Effector CD8-positive, alpha-beta T cell (primary cell): ENCODE data around the gene HDAC3.

ENCODE experiments used
- DNase-seq: peaks from one replicate; lab custom pipeline; 2025; lab: John Stamatoyannopoulos, UW
- total RNA-seq, 4 experiments: gene quantifications; one replicate each; lab custom pipeline; 2026; lab: John Stamatoyannopoulos, UW

The HDAC3 gene
- 73.5 to 96.9 (median 86.3) reads per million in 4 experiments for total RNA-seq

DNA sequence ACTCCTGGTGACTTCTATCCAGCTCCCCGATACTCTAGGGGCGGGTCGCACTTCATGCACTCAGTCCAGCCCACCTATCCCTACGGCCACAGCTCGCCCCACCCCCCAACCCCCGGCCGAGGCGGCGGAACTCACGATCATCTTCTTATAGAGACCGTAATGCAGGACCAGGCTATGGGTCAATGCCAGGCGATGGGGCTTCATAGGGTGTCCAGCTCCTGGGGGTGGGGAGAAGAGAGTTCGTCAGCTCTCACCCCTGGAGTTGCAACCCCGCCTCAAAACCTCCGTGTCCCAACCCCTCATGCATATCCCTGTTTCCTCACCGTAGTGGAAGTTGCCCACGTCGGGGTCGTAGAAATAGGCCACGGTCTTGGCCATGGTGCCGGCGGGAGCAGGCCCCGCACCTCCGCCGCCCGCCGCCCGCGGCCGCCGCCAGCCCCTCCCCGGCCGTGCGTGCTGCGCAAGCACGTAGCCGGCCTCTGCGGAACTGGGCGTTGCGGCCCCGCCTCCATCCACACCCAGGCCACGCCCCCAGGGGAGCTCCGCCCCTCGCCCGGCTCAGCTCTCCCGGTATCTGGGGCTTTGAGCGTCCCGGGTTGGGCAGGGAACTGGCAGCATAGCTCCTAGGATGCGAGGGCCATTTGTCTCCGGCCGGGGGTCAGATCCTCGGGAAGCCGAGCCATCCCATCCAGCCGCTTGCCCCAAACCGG is at the start of gene HDAC3, which contains the start of gene RELL2:
HDAC3 (minus strand) TSS at position 437 of the 710 bp plus-strand sequence; CDS start at position 378, 59 bp downstream.
RELL2 (plus strand) TSS at position 585 of the 710 bp plus-strand sequence. CDS start 1,229 bp downstream, outside the sequence.
- peak; percentile 87 for DNase-seq

DNA sequence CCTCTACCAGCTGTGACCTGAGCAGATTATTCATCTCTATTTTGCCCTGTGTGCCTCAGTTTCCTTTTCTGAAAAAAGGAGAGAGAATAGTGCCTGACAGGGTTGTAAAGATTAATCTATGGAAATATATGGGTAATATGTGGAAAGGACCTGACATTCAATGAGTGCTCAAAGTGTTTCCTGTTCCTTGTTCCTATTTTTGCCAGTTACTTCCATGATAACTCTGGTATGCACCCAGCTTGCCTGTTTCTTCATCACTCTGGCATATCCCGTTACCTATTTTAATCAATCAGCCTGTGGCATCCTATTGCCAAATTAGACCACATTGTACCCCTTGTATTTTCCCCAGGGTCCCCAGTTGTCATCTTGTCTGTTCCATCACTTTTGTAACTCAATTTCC is 48.9 kb upstream of the HDAC3 start:
- DNase-seq: no peak

DNA sequence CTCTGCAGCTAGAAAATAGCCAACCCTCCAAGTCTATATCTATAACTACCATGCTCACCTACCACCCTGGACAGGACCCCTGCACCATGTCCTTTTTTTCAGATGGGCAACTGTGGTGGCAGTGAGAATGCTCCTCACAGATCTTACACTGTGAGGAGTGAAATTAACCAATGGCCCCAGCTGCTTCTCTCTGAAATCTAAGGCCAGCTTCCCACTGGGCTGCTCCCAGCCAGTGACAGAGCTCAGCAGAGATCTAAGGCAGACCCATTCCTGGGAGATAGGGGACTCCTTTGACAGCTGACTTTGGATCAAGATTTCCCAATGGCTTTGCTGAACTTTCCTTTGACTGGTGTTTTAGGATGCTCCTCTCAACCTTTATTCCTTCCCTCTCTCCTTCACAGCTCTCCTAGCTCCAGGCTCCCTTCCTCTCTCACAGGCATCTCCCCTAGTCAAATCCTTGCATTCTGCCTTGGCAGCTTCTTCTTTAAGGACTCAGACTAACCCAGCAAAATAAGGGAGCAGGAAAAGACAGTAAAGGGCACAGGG is 47.0 kb upstream of the HDAC3 start:
- DNase-seq: no peak

DNA sequence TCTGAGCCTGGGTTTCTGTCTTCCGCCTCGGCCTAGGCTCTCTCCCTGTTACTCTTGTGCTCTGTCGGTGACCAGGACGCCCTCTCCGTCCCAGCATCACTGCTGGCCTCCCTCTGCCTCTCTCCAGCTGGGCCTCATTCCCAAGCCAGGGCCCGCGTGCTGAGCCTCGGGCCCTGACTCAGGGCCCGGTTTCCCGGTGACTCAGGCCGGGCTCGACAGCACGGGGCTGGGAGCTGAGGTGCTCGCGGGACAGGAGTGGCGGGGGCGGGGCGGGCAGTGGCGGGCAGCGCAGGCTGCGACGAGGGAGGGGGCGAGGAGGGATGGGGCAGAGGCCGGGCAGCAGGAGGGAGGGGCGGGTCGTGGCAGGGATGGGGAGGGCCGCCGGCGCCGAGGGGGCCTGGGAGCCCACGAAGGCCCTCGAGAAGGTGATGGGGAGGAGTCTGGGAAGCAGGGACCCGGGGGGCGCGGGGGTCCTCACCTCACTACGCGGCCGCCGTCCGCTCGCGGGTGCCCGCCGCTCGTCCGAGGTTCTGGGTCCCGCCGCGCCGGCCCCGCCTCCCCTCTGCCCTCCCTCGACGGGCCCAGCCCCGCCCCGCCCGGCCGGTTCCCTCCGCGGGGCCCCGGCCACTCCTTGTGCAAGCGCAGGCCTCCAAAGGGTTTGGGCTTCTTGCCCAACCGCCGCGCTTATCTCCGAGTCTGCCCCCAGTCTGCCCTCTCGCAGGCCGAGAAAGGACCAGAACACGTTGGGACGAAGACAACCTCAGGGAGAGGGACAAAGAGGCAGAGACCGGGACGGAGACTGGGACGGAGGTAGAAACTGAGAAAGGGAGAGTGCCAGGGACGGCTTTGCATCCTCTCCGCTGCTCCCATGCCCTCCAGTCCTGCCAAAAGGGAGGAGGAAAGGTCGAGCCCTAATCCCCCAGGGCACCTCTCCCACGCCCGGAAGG is 45.3 kb upstream of the HDAC3 start, which contains the start of gene ARAP3:
ARAP3 (minus strand) TSS at position 536 of the 947 bp plus-strand sequence. CDS start 1,744 bp downstream, outside the sequence.
- peak; percentile 10 for DNase-seq

DNA sequence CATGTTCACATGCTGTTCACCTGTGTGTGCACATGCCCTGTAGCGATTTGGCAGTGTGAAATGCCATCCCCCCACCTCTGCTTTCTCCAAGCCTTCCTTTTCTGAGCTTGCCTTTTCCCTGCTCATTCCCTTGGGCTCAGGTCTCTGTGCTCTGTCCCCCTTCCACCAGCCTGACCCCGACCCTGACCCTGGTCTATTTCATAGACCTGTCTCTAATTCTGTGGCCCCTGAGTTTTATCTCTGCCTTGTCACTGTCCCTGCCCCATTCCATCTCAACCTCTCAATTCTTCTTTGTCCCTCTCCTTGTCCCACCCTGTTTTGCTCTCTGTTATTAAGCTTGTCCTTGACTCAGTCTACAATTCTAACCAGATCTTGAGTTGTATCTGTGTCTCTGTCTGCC is 44.6 kb upstream of the HDAC3 start:
- DNase-seq: no peak

DNA sequence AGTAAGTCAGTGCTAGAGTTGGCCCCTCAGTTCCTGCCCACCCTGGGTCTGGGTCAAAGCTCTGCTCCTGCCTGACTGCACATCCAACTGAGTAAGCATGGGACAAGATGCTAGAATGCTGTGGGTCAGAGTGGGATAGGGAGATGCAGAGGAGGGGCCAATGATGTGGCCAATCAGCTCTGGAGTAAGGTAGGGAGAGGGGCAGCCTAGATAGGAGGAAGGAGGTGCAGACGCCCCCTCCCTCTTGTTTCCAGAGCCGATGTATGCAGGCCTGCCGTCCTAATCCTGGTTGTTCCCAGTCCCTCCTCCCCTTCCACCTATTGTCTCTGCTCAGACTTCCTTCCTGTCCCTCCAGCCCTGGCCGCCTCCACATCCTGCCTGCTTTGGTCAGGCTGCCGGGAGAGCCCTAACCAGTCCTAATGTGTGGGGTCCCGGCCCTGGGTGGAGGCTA is 44.1 kb upstream of the HDAC3 start:
- DNase-seq: no peak

DNA sequence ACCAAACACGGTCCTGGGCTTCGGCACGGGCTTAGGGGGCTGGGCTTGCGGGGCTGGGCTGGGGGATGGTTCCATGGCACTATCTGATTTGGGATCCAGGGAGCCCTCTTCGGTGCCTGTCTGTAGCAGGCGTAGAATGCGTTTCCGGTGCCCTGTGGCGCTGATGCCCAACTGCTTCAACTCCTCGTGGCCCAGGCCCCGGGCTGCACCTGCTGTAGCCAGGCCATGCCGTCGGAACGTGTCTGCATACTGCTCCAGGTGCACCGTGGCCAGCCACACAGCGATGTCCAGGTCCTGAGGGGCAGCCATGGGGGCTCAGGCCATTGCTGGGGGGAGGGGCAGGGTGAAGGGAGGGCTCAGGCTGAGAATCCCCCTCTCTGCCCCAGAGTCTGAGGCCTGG is 43.5 kb upstream of the HDAC3 start:
- no peak for DNase-seq

DNA sequence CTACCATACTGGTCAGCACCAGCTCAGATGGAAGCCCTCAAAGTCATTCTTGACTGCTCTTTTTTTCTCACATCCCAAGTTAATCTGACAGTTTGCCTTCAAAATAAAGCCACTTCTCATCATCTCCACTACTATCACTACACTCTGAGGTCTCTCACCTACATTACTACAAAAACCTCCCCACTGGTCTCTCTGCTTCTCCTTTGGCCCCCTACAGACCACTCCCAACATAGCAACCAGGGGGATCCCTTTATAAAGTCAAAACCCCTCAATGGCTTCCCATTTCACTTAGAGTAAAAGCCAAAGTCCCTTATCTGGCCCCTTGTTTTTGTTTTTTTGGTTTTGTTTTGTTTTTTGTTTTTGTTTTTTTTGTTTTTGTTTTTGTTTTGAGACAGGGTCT is 40.8 kb upstream of the HDAC3 start:
- no peak for DNase-seq

DNA sequence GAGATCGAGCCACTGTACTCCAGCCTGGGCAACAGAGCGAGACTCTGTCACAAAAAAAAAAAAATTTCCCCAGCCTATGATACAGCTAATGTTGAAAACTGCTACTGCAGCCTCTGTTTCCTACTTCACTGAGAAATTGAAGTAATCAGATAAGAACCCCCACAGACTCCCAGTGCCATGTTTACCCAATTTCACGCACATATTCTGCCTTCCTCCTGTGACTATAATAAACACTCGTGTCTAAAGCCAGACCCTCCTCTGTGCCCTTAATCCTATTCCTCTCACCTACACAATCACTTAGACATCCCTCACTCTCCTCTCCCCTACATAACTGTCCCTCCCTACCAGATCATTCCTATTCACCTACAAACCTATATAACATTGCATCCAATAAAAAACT is 39.0 kb upstream of the HDAC3 start:
- no peak for DNase-seq

DNA sequence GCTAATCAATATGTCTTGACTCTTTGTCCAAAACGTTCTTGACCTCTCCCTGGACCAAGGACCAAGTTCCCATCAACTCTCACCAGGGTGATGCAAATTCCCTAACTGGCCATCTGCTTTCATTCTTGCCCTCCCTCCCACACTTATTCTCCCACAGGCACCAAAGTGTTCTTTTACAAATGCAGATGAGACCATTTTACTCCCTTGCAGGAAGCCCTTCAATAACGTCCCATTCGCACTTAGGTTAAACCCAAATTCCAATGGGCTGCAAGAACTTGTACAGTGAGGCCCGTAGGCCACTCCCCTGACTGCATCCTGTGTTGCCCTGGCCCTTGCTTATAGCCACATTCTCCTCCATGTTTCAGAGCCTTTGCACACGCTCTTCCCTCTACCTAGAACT is 38.1 kb upstream of the HDAC3 start:
- no peak for DNase-seq

DNA sequence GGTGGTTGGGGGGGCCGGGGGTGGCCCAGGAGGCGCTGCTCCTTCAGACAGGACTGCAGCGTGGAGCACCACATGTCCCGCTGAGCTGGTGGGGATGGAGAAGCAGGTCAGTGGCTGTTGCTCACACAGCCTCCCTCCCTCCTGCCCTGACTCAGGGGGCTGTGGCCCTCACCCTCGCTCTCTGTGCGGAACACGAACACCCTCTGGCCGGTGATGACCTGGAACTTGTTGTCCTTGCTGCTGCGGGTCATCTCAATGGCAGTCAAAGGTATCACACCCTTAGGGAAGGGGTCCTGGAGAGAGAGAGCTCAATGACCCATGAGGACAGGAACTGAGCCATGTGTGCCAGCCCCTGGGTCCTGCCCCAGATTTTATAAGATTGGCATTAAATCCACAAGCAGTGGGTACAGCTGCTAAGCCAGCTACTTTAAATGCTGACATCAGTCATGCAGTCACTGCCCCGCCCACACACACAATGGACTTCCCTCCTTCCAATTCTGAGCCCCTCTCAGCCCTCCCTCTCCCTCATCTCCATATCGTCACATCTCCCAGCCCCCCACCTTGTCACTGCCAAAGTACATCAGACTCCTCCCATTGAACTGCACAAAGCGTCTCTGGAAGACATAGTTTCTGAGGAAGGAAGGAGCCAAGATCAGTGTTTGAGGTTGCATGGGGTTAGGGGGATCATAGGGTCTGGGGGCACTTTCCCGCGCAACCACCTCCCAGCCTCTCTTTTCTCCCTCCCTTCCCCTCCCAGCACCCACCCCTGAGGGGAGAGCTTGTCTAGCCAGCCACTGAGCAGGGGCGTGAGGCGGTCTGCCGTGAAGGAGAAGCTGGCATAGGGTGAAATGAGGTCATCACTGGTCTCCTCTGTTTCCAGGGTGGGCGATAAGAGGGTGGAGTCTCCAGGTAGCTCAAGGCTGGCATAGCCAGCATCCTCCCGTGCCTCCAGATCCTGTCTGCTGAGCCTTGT is 36.5 kb upstream of the HDAC3 start:
- no peak for DNase-seq

DNA sequence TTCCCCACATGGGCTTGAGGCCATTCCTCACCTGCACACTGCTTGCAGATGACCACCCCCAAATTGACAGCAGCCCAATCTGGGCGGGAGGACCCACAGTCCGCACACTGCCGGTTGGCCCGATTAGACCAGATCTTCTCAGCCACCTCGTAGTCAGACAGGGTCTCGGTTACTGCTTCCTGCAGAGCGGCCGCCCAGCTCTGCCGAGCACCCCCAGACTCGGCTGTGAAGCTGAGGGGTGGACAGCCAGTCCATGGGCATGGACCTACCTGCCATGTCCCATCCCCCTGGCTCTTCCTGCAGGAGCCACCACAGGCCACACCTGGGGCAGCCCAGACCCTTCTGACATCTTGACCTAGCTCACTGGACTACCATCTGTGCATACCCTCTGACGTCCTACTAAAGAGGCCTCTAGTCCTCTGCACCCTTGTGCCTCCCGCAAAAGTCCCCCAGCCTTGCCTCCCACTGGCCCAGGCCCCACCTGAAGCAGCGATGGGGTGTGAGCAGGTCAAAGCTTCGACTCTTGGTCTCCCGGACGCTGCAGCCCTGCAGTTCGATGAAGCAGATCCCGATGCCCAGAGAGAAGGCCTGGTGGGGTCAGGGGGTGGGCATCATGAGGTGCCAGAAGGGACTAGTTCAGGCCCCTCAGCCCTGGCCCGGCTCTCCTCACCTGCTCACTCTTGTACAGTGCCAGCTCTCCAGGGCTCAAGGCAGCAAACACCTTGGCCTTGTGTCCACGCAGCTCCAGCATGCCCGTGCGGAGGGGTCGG is 35.6 kb upstream of the HDAC3 start:
- DNase-seq: no peak

DNA sequence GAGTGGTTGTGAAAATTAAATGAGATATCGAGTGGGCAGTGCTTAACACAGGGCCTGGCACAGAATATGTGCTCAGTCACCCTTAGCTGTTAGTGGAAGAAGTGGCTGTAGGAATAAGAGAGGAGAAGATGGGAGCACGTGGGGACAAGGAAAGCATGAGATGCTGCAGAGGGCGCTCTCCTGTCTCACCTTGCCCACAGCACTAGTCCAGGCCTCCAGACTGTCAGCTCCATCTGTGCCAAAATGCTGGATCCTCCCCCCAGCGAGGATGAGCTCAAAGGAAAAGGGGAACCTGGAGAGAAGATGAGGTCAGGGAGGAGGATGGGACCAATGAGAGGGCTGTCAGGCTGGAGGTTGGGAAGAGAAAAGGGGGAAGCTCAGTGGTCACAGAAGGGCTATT is 32.9 kb upstream of the HDAC3 start:
- DNase-seq: no peak

DNA sequence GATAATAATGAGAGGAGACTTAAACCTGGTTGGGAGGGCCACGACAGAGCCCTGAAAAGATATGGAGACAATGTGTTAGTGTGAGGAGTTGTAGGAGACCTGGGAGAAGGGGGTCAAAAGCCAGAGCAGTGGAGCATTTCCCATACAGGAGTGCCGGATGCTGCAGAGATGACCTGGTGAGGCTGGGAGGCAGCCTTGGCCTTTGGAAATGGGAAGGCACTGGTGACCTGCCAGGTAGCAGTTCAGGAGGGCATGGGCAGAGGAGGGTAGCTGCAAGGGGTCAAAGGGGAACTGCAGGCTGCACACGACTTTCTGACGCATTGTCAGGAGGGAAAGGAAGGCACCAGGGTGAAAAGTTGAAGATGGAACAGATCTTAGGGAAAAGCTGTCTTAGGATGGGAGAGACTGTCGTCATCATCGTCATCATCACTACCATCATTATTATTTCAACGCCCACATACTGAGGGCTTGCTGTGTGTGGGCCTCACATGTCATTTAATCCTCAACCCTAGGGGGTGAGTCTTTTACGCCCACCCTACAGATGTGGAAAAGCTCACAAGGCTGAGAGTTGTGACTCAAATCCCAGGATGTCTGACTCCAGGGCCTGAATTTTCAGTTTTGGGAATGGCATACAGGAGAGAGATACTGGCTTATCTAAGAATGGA is 32.1 kb upstream of the HDAC3 start:
- no peak for DNase-seq

DNA sequence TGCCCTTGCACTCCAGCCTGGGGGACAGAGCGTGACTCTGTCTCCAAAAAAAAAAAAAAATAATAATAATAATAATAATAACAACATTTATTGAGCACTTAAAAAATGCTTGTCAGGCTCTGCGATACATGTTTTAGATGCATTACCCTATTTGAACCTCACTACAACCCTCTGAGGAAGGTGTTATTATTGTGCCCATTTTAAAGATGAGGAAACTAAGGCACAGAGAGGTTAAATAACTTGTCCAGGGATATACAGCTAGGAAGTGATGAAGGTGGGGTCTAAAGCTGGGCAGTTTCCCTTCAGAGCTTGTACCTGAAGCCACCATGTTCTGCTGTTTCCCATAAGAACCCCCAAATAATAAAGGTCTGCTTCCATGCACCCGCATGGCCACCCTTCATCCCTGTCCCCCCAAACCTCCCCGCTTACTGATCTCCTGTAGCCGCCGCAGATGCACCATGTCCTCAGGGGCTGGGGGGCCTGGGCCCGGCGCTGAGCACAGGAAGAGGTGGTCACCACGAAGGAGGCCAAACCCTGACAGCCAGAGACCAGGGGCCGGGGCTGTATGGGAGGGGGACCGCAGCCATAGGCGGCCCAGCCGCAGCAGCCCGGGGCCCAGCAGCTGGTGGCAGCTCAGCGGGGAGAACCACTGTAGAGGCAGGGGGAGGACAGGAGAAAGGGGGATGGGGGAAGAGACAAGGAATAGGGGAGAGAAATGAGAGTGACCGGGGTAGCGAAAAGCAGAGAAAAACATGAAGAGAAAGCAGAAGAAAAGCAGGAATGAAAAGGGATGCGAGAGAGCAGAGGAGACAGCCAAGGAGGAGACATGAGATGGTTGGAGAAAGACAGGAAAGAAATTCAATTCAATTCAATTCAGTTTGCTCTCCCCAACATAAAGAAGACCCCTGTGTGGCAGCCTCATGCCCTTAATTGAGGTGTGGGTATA is 29.6 kb upstream of the HDAC3 start:
- no peak for DNase-seq

DNA sequence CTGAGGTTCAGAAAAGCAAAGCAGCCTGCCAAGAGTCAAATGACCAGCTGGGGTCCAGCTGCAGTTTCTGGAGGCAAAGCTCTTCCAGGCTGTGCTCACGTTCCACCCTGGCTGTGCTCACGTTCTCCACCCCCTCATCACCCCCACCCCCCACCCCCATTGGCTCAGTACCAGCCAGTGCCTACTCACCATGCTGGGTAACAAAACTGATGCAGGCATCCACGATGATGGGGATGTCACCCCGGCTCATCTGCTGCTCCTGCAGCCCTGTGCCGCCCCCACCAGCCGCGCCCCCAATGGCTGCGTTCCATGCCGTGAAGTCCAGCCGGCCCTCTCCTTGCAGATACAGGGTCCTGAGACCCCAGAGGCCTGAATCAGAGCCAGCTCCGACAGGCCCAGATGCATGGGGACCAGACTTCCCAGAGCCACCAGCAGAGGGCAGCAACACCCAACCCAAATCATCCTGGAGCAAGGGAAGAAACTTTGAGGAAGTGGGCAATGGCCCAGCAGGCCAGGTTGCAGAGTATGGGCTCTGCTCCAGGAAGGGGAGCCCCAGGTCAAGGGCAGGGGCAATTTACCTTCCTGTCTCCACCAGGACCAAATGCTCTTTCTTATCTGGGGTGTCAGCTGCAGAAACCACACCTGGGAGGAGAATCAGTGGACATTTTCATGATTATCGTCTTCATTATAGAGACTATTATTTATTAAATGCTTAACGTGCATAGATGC is 28.2 kb upstream of the HDAC3 start:
- peak; percentile 62 for DNase-seq

DNA sequence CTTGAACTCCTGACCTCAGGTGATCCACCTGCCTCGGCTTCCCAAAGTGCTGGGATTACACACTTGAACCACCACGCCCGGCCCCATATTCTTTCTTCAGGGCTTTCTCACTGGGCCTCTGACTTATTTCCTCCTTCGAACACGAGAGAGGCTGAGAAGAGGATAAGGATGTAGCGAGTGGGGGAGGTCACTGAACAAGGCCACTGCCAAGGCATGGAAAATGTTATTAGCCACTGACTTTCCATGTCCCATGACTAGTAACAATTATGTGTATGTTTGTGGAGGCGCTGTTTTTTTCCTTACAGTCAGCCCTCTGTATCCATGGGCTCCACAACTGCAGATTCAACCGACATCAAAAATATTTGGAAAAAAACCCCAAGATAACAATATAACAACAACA is 26.9 kb upstream of the HDAC3 start:
- DNase-seq: no peak

DNA sequence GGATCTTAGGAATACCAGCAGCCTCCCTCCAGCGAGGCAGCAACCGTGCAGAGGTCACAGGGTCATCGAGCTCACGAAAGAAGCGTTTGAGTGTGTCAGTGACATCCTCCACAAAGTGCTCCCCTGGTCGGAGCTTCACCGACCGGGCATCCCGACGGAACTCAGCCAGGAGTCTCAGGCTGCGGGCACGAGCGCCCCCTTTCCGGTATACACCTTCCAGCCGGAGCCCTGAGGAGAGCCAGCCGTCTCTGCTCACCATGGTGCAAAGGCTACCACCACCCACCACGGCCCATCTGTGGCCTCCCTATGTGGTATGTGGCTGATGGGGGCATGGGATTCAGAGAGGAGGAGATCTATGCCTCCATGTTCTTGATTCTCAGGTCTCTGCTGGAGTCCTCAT is 25.4 kb upstream of the HDAC3 start:
- no peak for DNase-seq
